Breast epithelium (tissue), 3 donors: ENCODE measurements around the gene HADHA.

ENCODE experiments used
- CTCF ChIP-seq, 3 donors: fragments of 450-650 bp; IDR thresholded peaks; one replicate each; pipeline ENCODE4 v1.5.1; 2016 to 2017; ENCODE audit warnings: antibody characterized with exemption in 3 of 3, mild to moderate bottlenecking in 3 of 3, moderate library complexity in 3 of 3
- POLR2A ChIP-seq: fragments of 450-650 bp; IDR thresholded peaks from one replicate; pipeline ENCODE4 v1.6.1; 2016; ENCODE audit warnings: antibody characterized with exemption, mild to moderate bottlenecking, moderate library complexity
- POLR2AphosphoS5 ChIP-seq, 3 donors: sonication (generic); formaldehyde crosslinking; IDR thresholded peaks; one replicate each; pipeline ENCODE4 v1.6.1; 2017; ENCODE audit warnings: antibody characterized with exemption in 3 of 3

- TF ChIP-seq CTCF (IDR thresholded peaks at IDR 0.05) (no peak), POLR2A (no peak), POLR2AphosphoS5 (IDR thresholded peaks at IDR 0.05) (no peak)
Observed at GRCh38 chr2:26217720-26218119, 26.7 kb downstream of the HADHA start.
